Stimulated activated CD8-positive, alpha-beta memory T cell treated with anti-CD3 and anti-CD28 coated beads, Interleukin-12 subunit alpha, Interleukin-12 subunit beta, amount 100 ng/mL, for 24 hours (primary cell): ENCODE results near the gene HTR2C.
"Not testable (repeated sequence)": the region's sequence is repeated elsewhere in the genome, so short reads cannot be mapped to it uniquely, and the experiment has no call there.

Source experiments
- DNase-seq: peaks from one replicate; pipeline ENCODE4 v3.0.0-alpha.2; 2020; ENCODE audit errors: extremely low read depth

Gene HTR2C

DNA sequence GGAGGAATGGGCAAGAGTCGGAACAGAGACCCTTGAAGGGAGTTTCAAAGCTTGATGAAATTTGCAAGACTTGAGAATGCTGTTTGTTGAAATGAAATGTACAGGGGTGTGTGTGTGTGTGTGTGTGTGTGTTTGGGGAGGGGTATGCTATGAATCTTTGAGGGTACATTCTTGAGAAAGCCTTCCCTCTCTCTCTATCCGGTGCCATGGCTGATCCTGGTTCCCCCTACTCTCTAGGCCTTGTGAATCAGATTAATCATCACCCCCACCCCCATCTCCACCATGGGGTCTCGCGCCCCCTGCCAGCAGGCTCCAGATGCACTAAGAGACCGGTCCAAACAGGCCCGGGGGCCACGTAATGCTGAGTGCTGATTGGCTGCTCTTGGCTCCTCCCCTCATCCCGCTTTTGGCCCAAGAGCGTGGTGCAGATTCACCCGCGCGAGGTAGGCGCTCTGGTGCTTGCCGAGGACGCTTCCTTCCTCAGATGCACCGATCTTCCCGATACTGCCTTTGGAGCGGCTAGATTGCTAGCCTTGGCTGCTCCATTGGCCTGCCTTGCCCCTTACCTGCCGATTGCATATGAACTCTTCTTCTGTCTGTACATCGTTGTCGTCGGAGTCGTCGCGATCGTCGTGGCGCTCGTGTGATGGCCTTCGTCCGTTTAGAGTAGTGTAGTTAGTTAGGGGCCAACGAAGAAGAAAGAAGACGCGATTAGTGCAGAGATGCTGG is at the start of gene HTR2C:
Gene HTR2C (plus strand): TSS at position 441 of the 729 bp plus-strand sequence. CDS start 142,851 bp downstream, outside the sequence.
- no peak for DNase-seq

DNA sequence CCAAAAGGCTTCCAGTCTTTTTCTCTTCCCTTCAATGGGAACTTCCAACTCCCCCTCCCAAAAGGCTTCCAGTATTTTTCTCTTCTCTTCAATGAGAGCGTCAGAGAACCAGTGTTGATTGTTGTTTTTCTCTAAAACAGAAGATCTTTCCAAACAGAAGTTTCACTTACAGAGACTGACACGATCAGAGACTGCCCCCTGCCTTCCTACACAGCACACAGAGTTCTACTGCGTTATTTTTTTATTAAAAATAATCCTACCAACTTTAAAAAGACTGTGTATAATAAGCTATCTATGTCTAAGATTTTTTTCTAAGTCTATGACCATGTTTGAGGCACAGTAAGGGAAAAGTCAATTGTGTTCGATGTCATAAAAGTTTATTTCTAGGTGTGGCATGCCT is 3.5 kb upstream of the HTR2C start:
- no peak for DNase-seq

DNA sequence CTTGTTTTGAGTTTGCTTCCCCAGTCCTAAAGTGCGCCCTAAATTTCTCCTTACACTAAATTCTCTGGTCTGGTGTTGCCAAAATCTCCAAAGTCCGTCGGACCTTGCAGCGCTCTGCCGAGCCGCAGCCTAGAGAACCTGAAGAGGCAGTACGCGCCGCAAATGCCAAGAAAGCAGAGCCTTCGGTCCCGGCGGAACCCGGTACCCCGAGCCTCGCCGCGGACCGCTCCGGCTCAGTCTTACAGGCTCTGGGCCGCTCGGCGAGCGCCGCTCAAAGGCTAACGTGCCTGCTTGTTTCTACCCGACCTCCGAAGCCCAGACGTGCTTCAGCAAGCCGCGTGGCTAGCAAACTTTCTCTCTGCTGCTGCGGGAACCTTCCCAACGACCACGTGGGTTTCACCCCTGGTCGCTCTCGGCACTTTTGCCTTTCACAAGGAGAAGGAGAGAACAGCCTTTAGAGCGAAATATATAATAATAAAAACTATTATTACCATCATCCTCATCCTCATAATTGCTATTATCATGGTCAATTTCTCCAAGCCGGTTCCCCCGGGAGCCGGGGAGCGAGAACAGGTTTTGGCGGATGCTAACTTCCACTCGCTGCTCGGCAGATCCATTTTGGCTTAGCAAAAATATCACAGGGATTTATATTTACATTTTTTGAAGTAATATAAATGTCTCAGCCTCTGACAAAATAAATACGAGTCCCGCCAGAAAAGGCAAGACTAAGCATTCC is 2.2 kb upstream of the HTR2C start:
- DNase-seq = no peak

DNA sequence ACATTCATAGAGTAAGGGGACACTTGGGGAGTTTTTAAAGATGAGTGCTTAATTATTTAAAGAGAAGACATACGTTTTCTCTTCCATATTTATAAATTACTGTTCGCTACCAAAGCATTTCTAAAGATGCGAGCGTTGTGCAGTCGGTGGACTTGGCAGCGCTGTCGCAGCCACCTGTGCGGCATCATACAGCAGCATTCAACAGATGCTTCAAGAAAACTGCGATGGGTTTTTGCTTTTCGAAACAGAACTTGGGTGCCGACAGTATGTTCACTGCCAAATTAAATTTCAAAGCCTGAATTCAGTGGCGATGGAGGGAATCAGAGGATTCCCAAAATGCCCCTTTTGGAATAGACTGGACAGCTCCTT is 1.6 kb upstream of the HTR2C start:
- DNase-seq = no peak

DNA sequence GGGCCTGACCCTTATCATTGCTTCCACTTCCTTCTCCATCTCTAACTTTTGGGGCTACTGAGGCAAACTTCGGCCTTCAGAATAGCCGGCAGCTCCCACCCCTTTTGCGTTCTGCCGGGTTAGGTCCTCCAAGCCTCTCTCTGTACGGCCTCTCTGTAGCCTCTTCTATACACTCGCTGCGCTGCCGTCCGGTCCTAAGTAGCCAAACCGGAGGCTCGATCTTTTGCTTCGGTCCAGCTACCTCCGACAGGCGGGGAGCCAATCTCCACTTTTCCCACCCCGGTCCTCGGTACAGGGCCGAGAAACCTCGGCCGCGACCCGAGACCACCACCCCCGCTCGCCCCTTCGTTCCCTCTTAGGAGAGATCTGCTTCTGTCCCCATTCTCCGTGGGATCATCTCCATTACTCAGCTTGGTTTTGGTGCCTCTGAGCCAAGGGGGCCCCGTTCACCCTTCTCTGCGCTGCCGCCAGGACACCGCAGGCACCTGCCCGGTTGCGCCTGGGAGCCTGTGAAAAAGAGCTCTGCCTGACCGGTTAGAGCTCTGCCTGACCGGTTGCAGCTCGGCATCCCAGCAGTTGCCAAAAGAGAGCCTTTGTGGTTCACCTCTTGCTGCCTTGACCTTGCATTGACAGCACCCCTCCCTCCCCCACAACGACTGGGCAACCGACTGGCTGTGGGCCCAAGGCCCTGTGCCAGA is 1.0 kb upstream of the HTR2C start:
- DNase-seq = no peak

DNA sequence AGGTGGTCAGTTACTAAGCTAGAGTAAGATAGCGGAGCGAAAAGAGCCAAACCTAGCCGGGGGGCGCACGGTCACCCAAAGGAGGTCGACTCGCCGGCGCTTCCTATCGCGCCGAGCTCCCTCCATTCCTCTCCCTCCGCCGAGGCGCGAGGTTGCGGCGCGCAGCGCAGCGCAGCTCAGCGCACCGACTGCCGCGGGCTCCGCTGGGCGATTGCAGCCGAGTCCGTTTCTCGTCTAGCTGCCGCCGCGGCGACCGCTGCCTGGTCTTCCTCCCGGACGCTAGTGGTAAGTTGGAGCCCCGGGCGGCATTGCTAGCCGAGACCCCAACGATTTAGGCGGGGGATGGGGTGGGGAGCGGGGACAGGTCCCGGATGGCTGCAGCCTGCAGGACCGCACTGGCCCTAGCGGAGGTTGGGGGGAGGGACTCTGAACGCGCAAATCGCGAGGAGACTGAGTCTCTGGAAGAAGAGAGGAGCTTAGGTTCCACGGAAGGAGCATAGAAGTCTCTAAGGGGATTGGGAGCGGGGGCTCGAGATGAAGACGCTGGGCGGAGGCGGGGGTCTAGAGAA is 573 bp downstream of the HTR2C start:
- DNase-seq = no peak

DNA sequence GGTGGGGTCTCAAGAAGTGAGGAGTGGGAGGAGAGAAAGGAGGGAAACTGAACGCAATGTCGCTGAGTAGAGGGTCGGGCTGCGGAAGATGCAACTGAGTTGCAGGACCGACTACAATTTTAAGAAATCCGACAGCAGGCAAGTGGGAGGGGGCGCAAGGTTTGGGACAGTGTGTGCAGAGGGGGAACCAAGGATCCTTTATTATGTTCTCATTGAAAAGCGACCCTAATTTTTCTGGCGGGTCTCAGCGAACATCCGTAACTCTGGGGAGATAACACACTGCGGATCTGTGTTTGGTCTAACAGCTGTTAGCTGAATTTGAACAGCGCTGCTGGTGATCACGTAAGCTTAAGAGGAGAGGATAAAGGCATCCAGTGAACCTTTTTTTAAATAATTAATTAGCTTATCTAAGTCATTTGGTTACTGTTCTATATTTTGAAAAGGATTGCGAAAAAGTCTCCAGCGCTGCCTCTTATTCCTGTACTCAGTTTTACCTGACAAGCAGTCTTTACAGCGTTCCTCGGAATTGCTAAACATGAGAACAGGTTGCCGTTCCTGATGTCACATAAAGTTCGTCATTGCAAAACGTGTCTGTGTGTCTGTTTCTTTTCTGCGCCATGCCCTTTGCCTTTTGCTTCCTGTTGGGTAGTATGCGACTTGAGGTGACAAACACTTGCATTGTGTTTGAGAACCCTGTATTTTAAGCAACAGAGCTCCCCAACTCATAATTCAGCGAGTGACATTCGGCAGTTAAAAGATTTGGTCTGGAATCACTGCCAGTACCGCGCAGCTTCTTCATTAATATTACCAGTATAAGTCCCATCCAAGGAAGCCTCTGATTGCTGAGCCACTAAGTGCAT is 1.3 kb downstream of the HTR2C start:
- no peak for DNase-seq

DNA sequence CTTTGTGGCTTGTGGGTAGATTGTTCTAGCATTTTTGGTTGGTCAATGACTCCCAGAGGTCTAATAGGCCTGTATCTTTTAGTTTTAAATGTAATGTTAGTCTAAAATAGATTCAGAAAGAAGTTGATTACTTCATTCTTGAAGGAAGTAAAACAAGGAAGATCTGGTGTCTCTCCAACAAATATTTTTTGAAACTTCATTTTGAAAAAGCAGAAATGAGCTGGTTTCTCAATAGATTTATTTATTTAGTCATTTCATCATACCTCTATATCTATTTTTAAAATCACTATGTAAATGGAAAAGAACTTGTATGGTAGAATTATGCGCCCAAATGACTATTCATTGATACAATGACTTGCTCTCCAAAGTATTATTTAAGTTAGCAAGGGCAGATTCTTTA is 7.2 kb downstream of the HTR2C start:
- DNase-seq = no peak

DNA sequence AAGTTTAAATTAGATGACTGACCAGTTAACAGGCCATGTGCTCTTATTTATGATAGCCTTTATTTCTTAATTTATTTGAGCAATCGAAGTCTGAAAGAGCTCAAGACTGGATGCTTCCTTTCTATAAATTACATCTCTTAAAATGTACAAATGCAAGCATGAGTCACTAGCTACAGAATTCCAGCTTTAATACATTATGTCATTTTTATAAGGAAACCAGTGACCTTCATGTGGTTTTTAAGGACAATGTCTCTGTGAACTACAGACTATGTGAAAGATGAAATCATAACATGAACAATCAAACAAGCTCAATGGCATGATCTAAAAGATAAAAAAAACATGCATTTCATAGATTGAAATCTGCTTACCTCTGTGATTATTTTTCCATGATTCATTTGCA is 15.4 kb downstream of the HTR2C start:
- no peak for DNase-seq

DNA sequence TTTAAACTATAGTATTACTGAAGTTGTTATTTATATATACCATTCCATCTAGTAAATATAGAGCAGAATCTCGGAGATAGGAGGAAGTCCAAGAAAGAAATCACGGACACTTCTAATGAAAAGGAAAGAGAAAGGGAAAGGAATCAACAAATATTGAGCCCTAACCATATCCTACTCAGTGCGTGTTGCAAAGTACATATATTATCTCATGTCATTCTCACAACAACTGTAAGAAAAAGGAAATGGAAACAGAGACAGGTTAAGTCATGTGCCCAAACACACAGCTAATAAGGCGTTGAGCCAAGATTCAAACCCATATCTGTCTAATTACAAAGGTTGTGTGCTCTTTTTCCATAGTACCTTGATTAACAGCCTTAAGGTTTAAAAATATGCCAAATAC is 16.0 kb downstream of the HTR2C start:
- no peak for DNase-seq

DNA sequence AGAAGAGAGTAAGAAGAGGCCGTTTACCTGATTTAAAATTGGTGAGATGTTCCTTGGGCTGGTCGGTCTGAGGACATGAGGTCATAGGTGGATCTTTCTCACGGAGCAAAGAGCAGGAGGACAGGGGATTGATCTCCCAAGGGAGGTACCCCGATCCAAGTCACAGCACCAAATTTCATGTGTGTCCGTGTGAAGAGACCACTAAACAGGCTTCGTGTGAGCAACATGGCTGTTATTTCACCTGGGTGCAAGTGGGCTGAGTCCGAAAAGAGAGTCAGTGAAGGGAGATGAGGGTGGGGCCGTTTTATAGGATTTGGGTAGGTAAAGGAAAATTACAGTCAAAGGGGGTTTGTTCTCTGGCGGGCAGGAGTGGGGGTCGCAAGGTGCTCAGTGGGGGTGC is 22.7 kb downstream of the HTR2C start:
- not testable (repeated sequence) for DNase-seq

DNA sequence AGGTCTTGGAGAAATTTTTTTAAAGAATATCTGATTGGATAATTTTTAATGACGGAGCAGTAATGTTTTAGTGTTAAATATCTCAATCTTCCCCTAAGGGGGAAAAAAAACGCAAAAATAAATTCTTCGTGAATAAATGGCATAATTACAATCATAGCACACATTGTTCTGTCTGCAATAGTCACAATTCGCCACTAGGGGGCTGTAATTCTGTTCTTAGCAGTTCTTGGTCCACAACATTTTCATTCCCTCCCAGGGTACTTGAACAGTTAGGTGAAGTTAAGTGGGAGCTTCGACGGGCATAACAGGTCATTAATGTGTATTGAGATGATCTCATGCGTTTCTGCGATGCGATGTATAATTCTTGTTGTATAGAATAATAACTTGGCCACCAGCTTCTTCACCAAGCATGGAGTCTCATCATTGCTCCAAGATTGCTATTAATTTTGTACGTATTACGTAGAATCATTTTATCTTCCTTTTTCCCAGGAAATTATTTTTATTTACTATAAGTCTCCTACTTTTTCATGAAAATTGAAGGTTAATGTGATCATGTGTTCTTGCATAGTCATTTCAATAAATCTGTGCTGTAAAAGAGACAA is 27.2 kb downstream of the HTR2C start:
- no peak for DNase-seq

DNA sequence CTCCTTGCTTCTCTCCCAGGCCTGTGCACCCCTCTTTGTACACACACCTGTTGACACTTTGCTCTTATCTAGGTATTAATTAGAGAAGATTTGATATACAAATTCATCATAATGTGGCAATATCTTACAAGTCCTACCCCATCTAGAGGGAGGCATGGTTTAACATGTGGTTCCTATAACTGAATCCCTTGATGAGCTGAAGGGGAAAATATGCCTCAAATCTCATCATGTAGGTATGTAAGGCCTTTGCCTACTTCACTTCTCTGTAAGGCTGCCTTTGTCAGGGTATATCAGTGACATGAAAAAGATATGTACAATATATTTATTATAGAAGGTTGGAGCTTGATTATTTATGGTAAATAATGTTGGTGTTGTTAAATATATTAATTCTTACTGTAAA is 31.9 kb downstream of the HTR2C start:
- no peak for DNase-seq

DNA sequence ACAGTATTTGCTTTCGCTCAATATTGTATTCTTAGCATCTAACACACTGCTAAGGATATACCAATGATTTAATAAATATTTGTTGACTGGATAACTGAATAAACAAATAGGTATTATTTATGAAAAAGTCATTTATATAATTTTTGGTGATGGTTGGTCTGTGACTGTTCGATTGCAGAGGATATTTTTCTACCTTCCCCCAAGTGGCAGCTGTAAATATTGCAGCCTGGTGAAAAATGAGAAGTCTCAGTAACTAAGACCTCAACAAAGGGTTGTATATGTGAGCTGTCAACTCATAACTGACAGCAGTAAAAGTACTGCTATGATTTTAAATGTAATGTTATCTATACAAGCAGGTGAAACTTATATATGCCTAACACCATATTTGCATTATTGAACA is 36.0 kb downstream of the HTR2C start:
- DNase-seq = no peak

DNA sequence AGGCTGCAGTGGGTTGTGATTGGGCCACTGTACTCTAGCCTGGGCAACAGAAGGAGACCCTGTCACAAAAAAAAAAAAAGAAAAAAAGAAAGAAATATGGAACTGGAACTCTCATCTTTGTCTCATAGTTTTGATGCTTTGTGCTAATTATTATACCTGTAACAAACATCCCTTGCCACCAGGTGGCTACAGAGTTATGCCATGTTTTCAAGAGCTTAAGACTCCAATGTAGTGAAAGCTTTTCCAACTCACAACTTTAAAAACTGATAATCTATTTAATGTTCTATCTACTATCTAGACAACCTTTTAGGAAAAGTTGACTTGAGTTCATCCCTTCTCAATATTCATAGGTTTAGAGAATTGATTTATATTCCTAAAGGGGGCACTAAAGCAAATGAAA is 42.4 kb downstream of the HTR2C start:
- no peak for DNase-seq

DNA sequence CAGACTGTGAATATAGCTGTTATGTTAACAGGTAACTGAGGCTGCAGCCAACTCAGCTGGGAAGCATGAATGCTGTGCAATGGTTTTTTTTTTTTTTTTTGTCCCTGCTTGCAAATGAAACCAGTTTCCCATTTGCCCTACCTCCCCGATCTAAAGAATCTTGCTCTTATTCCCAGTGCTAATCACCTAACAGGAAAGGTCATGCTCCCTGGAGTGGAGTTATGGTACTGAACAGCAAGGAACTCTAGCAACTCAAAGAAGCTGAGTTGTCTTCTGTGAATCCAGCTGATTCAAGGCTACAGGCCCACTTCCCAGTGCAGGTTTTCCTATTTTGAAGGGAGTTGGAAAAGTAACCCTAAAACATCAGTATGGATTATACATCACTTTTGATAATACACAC is 52.1 kb downstream of the HTR2C start:
- DNase-seq = no peak

DNA sequence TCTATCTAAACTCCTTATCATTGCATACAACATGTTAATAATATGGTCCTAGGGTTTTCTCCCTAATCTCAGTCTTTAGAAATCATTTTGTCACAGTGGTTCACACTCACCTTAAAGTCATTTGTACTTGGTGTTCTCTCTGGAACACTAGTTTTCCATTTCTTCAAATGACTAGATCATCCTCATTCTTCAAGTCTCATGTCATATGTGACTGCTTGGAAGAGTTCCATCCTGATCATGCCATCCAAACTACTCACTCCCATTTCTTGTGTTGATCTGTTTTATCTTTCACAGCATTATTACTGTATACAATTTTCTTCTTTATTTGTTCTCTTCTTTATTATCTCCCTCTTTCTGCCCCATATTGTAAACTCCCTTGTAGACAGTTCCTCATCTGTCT is 66.5 kb downstream of the HTR2C start:
- no peak for DNase-seq

DNA sequence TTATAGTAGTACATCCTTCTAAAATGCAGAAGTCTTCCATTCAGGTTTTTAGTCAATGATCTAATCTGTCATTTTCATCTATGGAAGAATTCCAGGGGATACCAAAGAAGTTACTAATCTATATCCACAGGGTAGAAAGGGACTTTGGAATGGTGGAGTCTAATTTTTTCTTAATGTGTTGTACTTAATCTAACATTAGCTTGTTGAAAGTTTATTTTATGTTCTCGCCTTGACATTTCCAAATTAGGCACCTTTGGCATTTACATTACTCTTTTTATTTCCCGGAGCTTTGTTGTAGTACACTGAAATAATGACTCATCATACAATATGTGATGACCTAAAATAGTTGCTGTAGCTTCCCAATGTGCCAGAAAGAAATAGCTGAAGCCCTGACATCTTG is 91.5 kb downstream of the HTR2C start:
- no peak for DNase-seq

DNA sequence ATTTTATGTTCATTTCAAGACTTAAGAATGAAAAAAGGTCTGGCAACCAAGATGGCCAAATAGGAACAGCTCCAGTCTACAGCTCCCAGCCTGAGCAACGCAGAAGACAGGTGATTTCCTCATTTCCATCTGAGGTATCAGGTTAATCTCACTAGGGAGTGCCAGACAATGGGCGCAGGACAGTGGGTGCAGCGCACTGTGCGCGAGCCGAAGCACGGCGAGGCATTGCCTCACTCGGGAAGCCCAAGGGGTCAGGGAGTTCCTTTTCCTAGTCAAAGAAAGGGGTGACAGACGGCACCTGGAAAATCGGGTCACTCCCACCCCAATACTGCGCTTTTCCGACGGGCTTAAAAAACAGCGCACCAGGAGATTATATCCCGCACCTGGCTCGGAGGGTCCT is 116.6 kb downstream of the HTR2C start:
- DNase-seq = not testable (repeated sequence)

DNA sequence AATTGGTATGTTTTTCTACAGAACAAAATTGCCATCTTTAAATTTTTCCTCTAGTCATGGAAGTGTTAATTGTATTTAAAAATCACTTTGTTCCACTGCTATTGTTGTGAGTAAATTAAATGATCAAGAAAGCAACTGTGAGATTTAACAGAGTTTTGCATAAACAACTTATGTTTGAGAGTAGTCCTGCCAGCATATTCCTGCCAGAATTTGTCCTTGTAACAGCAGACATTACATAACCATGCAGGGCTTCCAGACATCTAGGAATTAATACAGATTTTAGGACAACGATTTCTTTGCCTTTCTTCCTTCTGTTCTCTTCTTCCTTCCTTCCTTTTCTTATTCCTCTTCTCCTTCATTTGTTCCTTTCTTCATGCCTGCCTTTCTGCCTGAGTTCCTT is 125.5 kb downstream of the HTR2C start:
- DNase-seq = no peak

DNA sequence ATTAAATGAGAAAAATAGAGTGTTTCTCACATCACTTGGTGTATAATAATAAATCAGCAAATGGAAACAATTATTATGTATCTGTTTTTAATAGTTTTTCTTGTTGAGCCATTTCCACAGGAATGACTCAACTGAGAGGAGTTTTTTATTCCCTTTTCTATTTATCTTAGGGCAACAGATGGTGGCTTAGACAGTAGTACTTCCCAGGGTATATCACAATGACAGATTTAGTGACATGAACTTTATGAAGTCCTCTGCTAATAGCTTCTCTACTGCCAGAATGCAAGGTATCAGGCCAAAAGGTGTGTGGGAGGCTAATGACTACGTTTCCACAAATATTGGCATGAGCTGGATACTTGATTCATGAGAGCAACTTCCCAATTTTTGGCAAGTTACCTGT is 126.7 kb downstream of the HTR2C start:
- DNase-seq = no peak
